ENCODE results near the gene BTD.

BTD gene

GRCh38 chr3:15673536-15673935 lies 72.0 kb downstream of the BTD start:
- TF ChIP-seq MYC (IDR thresholded peaks at IDR 0.05; ENCODE audit: low read depth, low read length) (no peak), CTCF (IDR thresholded peaks at IDR 0.05; ENCODE audit: low read depth, low read length) (no peak), MAX (IDR thresholded peaks at IDR 0.05; ENCODE audit: low read depth, low read length) (no peak), POLR2A (IDR thresholded peaks at IDR 0.05; ENCODE audit: extremely low read depth, insufficient read length) (no peak)
- no peak for DNase-seq (ENCODE audit: low read depth)
- H3K4me3 ChIP-seq (ENCODE audit: low read depth, low read length), result no peak overlapping the region

- TF ChIP-seq MYC (IDR thresholded peaks at IDR 0.05; ENCODE audit: low read depth, low read length) (no peak), CTCF (IDR thresholded peaks at IDR 0.05; ENCODE audit: low read depth, low read length) (no peak)
- DNase-seq (ENCODE audit: low read depth), result no peak
- H3K4me3 ChIP-seq (ENCODE audit: low read depth, low read length), result no peak overlapping the region
These were observed 74.7 kb downstream of the BTD start for GRCh38 chr3:15676259-15676658.

- DNase-seq (ENCODE audit: low read depth), result no peak
- TF ChIP-seq CTCF (IDR thresholded peaks at IDR 0.05; ENCODE audit: low read depth, low read length), result no peak
- TF ChIP-seq MYC (IDR thresholded peaks at IDR 0.05; ENCODE audit: low read depth, low read length), result no peak
- no peak for TF ChIP-seq MAX (IDR thresholded peaks at IDR 0.05; ENCODE audit: low read depth, low read length)
- TF ChIP-seq POLR2A (IDR thresholded peaks at IDR 0.05; ENCODE audit: extremely low read depth, insufficient read length), result no peak
- no peak overlapping the region for H3K4me3 ChIP-seq (ENCODE audit: low read depth, low read length)
These were observed 77.8 kb downstream of the BTD start for GRCh38 chr3:15679306-15679705.

GRCh38 chr3:15681668-15682067 lies 80.1 kb downstream of the BTD start:
- no peak overlapping the region for H3K4me3 ChIP-seq (ENCODE audit: low read depth, low read length)
- TF ChIP-seq MYC (IDR thresholded peaks at IDR 0.05; ENCODE audit: low read depth, low read length), result no peak
- no peak for TF ChIP-seq MAX (IDR thresholded peaks at IDR 0.05; ENCODE audit: low read depth, low read length)
- no peak for TF ChIP-seq CTCF (IDR thresholded peaks at IDR 0.05; ENCODE audit: low read depth, low read length)
- TF ChIP-seq POLR2A (IDR thresholded peaks at IDR 0.05; ENCODE audit: extremely low read depth, insufficient read length), result no peak
- DNase-seq (ENCODE audit: low read depth), result no peak

- DNase-seq (ENCODE audit: low read depth), result peak; percentile 61
- no peak overlapping the region for H3K4me3 ChIP-seq (ENCODE audit: low read depth, low read length)
- TF ChIP-seq POLR2A (IDR thresholded peaks at IDR 0.05; ENCODE audit: extremely low read depth, insufficient read length), result no peak
- peak; percentile 76 for TF ChIP-seq MYC (IDR thresholded peaks at IDR 0.05; ENCODE audit: low read depth, low read length)
- peak; percentile 68 for TF ChIP-seq MAX (IDR thresholded peaks at IDR 0.05; ENCODE audit: low read depth, low read length)
These were observed 81.1 kb downstream of the BTD start for GRCh38 chr3:15682561-15683185.

GRCh38 chr3:15683253-15683652 lies 81.7 kb downstream of the BTD start:
- peak; percentile 39 for DNase-seq (ENCODE audit: low read depth)
- TF ChIP-seq POLR2A (IDR thresholded peaks at IDR 0.05; ENCODE audit: extremely low read depth, insufficient read length), result no peak
- TF ChIP-seq MAX (IDR thresholded peaks at IDR 0.05; ENCODE audit: low read depth, low read length), result no peak
- no peak for TF ChIP-seq MYC (IDR thresholded peaks at IDR 0.05; ENCODE audit: low read depth, low read length)
- TF ChIP-seq CTCF (IDR thresholded peaks at IDR 0.05; ENCODE audit: low read depth, low read length), result no peak
- H3K4me3 ChIP-seq (ENCODE audit: low read depth, low read length), result no peak overlapping the region

All from NB4 (cell line).